Measurements from ENCODE around the gene LTN1.
"Not testable (repeated sequence)": the region's sequence is repeated elsewhere in the genome, so short reads cannot be mapped to it uniquely, and the experiment has no call there.

The LTN1 gene, protein sequence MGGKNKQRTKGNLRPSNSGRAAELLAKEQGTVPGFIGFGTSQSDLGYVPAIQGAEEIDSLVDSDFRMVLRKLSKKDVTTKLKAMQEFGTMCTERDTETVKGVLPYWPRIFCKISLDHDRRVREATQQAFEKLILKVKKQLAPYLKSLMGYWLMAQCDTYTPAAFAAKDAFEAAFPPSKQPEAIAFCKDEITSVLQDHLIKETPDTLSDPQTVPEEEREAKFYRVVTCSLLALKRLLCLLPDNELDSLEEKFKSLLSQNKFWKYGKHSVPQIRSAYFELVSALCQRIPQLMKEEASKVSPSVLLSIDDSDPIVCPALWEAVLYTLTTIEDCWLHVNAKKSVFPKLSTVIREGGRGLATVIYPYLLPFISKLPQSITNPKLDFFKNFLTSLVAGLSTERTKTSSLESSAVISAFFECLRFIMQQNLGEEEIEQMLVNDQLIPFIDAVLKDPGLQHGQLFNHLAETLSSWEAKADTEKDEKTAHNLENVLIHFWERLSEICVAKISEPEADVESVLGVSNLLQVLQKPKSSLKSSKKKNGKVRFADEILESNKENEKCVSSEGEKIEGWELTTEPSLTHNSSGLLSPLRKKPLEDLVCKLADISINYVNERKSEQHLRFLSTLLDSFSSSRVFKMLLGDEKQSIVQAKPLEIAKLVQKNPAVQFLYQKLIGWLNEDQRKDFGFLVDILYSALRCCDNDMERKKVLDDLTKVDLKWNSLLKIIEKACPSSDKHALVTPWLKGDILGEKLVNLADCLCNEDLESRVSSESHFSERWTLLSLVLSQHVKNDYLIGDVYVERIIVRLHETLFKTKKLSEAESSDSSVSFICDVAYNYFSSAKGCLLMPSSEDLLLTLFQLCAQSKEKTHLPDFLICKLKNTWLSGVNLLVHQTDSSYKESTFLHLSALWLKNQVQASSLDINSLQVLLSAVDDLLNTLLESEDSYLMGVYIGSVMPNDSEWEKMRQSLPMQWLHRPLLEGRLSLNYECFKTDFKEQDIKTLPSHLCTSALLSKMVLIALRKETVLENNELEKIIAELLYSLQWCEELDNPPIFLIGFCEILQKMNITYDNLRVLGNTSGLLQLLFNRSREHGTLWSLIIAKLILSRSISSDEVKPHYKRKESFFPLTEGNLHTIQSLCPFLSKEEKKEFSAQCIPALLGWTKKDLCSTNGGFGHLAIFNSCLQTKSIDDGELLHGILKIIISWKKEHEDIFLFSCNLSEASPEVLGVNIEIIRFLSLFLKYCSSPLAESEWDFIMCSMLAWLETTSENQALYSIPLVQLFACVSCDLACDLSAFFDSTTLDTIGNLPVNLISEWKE (N-terminal part only)

DNA sequence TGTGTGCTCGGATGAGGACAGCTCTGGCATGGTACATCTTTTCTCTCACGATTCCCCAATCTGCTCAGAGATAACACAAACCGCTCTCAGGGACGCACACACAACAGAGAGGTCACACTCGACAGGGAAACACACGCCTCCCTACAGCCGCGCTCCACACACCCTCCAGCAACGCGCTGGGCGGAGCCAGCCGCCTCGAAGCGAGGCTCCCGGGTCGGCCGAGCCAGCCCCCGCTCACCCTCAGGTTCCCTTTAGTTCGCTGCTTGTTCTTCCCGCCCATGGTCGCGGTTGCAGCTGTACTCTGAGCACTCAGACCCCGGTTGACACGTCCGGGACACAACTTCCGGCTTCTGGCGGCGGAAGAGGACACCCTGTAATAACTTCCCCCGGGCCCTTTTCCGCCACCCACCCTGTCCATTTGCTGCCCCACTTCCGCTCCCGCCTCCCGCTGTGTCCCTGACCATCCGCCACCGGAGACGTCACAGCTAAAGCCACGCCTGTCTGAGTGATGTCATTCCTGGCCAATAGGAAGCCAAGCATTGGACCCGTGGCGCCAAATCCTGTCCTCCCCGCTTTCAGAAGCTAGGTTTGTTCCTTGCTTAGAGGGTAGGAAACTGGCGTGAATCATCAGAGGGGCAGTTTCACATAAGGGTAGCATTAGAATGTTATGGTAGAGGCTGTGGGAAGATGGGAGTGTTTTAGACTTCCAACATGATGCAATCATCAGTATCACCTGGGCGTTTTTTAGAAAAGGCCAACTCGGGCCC, at the start of gene LTN1:
TSS of gene LTN1 (minus strand) at position 352 of the 767 bp plus-strand sequence. CDS start at position 280, 72 bp downstream.
- peak; percentile 97 to 98 for DNase-seq (ENCODE audit: low read depth in 2 of 2)

DNA sequence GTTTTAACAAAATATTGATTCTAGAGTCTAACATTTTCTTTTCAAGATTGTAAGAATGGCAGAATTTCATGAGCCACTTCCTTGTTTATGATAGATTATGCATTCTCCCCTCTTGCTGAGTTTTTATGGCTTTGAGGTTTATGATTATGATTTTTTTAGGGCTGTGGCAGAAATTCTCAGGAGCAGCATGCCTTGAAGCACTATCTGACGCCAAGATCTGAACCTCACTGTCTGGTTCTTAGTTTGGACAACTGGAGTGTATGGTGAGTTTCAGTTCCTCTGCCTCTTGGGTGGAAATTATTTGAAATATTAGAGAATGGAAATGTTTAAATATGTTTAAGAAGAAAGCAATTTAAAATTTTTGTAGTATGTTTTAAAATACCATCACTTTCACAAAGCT, 42.0 kb upstream of the LTN1 start:
- no peak for DNase-seq (ENCODE audit: low read depth in 2 of 2)

DNA sequence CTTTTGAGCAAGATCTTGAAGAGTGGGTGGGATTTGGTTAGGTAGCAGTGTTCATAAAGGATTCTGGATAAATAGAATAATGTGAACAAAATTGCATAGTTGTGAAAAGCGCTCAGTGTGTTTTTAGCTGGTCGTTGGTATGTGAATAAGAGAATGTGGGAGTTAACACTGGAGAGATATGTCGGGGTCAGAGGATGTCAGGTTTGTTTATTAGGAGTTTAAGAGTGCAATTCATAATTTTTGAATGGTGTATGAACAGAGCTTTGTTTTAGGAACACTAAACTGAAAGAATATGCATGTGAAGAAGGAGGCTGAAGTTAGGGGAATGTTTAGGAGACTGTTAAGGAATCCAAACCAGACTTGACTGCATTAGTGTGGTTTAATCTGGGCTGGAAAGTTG, 41.2 kb upstream of the LTN1 start:
- DNase-seq (ENCODE audit: low read depth in 2 of 2): no peak

DNA sequence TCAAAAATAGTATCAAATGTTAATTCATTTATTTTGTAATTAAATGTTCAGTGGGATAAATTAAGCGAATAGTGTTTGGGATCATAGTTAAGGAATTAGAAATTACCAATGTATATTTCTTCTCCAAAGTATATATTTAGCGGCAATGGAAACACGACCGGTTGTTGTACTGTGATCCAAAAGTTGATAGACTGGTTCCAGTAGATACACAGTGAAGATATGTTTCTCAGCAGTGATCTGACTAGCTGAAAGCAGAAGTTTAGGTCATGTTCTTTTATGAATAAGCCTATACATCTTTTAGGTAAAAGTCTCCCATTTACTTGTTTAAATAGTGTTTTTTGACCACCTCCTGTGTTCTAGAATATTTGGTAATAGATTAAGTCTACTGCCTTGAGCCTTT, 40.6 kb upstream of the LTN1 start:
- no peak for DNase-seq (ENCODE audit: low read depth in 2 of 2)

DNA sequence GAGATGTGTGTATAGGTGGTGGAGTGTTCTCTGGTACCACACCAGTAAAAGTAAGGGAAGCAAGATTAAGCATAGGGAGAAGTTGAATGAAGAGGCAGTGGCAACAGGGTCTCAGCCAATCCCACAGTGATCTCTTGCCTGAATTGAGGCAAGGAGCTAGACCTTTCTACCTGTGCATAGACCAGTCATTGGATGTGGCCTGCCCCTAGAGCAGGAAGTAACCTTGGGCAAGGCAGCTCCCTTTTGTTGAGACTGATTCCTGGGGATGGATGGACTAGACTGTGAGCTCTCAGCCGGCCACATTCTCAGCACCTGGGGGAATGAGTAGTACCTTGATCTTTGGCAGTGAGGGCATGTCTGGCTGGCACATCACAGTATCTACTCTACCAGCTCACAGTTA, 38.2 kb upstream of the LTN1 start:
- no peak for DNase-seq (ENCODE audit: low read depth in 2 of 2)

DNA sequence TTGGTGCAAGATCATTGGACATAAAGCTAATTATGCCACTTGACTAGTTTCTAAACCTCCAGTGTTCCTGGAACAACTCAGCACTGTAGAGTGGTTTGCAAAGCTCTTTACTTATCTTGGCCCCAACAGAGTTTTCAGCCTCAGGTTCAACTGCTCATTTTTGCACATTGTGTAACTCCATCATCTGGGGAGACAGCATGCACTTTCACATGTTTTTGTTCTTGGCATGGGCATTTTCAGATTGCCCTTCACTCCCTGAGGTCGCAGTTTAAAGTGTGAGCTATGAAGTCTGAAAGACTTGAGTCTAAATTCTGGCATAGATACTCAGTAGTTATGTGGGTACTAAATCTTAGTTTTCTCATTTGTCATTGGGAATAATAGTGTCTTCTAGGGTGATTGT, 36.8 kb upstream of the LTN1 start:
- no peak for DNase-seq (ENCODE audit: low read depth in 2 of 2)

DNA sequence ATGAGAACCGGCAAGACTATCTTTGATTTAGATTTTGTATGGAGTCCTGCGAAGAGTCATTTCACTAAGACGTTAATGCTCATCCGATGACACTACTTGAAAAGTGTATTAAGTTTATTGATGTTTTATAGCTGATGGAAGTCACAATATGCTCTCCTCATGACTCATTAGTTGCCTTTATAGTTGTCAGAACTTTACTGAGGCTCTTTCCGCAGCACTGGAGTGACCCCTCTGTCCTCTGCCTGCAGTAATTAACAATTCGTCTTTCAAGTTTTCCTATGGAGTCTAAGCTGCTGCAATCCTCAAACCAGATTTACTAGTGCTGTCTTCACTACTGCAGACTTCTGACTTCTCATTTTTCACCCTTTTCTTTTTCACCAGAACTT, 32.6 kb upstream of the LTN1 start:
- no peak for DNase-seq (ENCODE audit: low read depth in 2 of 2)

DNA sequence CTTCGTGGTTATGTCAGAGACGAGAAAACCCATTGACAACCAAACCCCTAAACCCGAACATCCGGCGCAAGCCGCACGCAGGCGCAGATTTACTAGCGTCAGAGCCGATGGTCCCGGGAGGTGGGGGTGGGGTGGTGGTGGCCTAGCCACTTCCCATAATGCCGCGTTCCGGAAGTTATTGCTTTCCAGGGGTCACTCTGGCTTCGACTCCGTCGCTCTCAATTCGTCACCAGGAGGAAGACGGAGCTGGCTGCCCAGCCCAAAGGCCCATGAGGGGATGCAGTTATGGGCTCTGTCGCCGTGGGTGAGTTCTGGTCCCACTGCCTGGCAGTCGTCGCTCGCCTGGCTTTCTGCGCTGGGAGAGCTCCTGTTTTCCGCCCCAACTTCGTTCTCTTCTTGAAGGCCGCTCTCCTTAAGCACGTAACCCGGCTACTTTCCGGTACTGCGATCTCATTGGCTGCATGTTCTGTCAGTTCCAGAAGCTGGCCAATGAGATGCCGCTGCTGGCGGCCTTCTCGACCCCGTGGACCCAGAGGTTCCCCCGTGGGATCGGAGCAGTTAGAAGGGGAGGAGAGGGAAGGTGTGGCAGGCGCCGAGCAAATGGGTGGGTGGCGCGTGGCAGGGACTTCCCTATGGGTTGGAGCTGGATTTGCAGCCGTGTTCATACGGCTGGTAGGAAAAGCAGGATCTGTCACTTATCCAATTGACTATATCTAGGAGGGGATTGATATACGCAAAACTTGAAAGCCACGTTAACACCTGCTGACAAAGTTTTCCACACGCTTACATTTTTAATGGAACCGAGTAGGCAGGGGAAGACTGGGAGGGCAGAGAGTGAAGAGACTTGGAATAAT, 32.0 kb upstream of the LTN1 start, which contains the start of gene USP16:
TSS of gene USP16 (plus strand) at position 195 of the 854 bp plus-strand sequence. CDS start 3,246 bp downstream, outside the sequence.
- peak; percentile 85 to 90 for DNase-seq (ENCODE audit: low read depth in 2 of 2)

DNA sequence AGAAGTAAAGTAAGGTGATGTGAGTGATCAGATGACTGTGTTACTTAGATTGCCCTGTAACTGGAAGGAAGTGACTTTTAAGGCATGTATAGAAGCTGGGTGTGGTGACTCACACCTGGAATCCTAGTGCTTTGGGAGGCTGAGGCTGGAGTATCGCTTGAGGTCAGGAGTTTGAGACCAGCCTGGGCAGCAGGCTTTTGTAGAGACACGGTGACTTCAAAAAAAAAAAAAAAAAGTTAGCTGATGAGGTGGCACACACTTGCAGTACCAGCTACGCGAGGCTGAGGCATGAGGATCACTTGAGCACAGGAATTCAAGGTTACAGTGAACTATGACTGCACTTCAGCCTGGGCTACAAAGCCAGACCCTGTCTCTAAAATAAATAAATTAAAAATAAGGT, 29.5 kb upstream of the LTN1 start:
- no peak for DNase-seq (ENCODE audit: low read depth in 2 of 2)

DNA sequence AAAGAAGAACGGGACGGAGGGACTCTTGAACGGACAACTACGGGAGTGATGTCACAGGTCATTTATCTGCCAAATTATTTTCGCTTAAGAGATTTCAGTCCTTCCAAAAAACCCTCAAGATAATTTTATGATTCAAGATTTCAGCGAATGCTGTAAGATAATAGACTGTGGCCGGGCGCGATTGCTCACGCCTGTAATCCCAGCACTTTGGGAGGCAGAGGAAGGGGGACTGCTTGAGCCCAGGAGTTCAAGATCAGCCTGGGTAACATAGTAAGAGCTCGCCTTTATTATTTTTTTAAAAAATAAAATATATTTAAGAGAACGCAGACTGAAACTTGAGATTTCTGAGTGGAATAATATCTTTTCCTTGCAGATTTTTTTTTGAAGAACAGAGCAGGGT, 25.9 kb upstream of the LTN1 start:
- no peak for DNase-seq (ENCODE audit: low read depth in 2 of 2)

DNA sequence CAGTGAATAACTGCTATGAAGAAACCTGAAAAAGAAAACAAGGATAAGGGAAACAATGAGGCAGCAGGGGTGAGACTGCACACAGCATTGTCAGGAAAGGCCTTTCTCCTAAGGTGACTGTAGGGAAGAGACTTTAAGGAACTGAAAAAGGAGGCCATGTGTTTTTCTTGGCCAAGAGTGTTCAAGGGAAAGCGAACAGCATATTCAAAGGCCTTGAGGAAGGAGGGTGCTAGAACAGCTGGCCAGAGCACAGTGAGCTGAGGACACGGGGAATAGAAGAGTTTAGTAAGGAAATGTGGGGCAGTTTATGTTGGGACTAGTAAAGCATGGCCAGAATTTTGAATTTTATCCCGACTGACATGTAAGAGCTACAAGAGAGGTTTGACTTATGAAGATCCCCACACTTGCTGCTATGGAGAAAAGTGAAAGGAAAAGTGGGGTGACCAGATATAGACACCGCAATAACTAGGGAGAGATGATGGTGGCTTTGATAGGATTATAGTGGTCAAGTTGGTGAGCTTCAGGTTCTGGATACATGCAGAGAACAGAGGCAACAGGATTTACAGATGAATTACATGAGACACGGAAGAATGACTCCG, 25.1 kb upstream of the LTN1 start:
- DNase-seq (ENCODE audit: low read depth in 2 of 2): no peak

DNA sequence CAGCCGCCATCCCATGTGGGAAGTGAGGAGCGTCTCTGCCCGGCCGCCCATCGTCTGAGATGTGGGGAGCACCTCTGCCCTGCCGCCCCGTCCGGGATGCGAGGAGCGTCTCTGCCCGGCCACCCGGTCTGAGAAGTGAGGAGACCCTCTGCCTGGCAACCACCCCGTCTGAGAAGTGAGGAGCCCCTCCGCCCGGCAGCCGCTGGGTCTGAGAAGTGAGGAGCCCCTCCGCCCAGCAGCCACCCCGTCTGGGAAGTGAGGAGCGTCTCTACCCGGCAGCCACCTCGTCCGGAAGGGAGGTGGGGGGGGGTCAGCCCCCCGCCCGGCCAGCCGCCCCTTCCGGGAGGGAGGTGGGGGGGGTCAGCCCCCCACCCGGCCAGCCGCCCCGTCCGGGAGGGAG, 18.6 kb upstream of the LTN1 start:
- not testable (repeated sequence) for DNase-seq (ENCODE audit: low read depth in 2 of 2)

DNA sequence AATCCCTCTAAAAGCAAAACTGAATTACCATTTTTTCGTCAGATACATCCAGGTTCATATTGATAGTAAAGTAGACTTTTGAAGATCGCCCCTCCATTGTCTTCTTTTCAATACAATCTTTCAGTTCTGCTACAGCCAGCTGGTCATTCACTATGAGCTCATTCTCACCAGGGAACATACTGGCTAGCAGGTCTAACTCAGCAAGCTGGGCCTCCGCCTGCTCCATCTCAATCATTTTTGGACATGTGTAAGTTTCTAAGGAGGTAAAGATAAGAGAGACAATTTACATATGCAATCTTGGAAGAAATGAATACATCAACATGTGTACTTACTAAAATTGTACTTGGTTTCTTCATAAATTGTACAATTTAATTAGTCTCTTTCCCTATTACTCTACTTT, 15.7 kb upstream of the LTN1 start:
- no peak for DNase-seq (ENCODE audit: low read depth in 2 of 2)

DNA sequence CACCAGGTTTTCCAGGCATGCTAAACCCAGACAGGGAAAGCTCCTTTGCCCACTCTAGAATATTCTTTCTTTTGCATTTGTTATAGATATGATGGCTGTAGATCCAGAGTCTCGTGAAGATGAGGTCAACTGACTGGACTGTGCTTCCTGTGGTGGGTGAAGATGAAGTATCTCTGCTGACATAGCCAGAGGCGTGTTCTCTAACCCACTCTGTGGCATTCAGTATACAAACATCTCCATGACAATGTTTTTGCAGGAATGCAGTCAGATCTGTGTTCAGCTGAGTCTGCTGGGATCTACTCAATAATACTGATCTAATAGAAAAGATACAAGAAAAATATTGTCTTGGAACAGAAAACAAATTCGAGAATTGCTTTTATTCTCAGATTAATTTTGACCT, 15.1 kb upstream of the LTN1 start:
- DNase-seq (ENCODE audit: low read depth in 2 of 2): no peak

DNA sequence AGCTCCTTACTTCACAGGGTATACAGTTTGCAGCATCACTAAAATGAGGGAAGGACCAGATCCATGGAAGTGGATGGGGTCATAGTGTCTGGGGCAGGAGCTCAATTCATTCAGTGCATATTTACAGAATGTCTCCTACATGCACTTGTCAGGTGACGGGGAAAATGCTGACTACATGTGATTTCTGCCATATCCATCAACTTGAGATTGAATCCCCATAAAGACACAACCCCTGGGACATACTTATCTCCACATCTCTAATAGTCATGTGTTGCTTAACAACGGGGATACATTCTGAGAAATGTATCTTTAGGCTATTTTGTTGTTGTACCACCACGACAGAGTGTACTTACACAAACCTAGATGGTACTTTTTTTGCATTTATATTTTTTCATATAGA, 14.5 kb upstream of the LTN1 start:
- no peak for DNase-seq (ENCODE audit: low read depth in 2 of 2)

DNA sequence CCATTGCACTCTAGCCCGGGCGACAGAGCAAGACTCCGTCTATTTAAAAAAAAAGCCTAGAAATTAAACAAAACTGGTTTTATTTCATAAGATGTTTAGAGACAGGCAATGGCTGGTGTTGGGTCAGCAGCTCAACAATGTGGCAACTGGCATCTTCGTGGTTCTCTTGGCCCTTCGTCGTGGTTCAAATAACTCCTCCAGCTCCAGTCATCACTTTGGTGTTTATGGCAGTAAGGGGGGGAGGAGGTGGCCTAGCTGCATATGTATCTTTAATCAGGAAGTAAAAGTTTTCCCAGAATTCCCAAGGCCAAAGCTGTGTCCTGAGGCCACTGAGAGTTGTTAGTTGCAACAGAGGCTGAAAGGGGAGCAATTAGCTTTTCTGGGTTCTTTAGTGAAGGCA, 13.0 kb upstream of the LTN1 start:
- DNase-seq (ENCODE audit: low read depth in 2 of 2): no peak

DNA sequence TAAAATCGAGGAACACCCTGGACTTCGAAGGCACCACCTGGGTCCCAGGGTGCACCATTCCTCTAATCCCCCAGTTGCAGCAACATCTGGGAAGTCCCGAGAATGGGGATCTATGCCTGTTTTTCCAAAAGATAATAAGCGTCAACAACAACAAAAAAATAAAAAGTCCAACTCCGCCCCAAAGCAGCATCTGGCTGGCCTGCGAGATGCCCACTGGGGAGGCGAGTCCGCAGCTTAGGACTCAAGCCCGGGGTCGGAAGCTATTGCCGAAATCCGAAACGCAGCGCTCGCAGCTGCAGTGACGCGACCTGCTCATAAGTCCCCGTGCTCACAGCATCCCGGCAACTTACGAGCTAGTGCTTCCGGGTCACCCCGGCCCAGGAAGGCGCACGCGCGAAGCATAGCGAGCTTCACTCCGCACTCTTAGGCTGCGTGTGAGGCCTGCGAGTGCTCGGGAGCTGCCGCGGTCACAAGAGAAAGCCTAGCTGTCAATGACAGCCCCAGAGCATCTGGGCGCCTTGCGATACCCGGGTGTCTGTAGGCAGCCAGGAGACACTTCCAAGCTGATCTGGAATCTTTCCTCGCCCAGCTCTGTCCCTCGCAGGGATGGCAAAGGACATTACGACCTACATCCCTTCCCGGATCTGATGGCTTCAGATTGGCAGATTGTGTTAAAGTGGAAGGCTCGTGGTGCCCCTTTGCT, 9.9 kb upstream of the LTN1 start:
- DNase-seq (ENCODE audit: low read depth in 2 of 2): peak; percentile 84 to 91

DNA sequence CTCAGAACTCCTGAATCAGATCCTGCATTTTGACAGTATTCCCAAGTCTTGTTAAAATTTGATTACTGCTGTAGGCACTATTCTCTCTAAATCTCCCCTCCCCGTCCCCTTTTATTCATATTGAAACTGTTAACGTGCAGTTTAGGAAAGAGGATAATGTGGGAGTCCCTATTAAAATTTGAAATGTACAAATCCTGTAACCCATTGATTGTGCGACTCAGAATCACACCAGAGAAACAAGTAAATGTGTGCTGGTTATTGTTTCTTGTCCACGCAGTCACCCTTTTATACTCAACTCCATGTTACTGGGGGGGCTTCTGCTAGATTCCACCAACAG, 584 bp upstream of the LTN1 start:
- no peak for DNase-seq (ENCODE audit: low read depth in 2 of 2)

DNA sequence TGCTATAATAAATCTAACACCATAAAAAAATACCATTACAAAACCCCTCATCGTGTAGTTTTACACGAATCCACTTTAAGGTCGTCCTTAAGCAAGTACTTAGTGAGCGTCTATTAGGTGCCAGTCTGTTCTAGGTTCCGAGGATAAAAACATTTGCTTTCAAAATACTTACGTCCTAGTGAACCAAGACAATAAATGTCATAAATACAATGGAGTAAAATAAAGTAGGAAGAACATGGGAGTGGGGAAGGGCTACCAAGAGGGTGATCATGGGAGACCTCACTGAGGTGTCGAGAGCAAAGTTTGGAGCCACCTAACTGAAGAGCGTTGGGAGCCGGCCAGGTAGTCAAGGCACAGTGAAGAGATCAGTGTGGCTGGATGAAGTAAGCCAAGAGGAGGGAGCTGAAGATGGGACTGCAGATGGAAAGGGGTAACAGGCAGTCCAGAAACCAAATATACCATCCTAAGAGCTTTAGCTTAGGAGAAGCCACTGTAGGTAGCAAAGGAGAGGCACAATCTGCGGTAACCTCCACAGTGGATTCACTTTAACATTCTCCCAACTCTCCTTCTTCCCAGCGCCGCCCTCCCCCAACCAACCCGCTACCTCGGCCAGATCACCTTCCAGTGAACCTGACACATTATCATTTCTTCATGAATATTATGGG, 684 bp downstream of the LTN1 start:
- no peak for DNase-seq (ENCODE audit: low read depth in 2 of 2)

All from stimulated activated CD8-positive, alpha-beta memory T cell treated with anti-CD3 and anti-CD28 coated beads, Interleukin-7, amount 100 ng/mL, for 1 hour (primary cell).